NCI-H128 (cell line): ENCODE results near the gene LDLRAD1.
"Not testable (repeated sequence)": the region's sequence is repeated elsewhere in the genome, so short reads cannot be mapped to it uniquely, and the experiment has no call there.

Source experiments
- DNase-seq: peaks from one replicate; lab custom pipeline; 2025; ENCODE audit not compliant: unreplicated experiment; lab: John Stamatoyannopoulos, UW

The LDLRAD1 gene, protein sequence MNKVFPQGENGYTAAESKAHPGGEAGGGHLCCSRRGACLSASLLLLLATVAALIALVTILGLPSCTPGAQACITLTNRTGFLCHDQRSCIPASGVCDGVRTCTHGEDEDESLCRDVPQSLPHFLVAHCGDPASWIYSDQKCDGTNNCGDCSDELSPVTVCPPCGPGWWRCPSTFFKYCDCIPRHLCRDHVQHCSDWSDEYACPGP

DNA sequence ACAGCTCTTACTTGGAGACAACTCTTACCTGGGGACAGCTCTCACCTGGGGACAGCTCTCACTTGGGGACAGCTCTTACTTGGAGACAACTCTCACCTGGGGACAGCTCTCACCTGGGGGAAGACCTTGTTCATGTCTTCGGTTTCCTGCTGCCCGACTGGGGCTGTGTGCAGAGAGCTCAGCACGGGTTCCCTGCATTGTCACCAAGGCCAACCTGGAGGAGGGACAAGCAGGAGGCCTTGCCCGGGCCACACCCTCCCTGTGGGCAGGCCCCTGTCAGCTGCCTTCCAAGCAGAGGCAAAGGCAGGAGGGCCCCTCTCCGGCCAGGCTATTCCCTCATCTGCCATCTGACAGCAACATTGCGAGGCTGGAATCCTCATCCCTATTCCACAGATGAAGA is at the start of gene LDLRAD1:
Gene LDLRAD1, minus strand, starts transcription at position 208 of the 400 bp plus-strand sequence. Its CDS starts 74 bp downstream, at position 134.
- no peak for DNase-seq

DNA sequence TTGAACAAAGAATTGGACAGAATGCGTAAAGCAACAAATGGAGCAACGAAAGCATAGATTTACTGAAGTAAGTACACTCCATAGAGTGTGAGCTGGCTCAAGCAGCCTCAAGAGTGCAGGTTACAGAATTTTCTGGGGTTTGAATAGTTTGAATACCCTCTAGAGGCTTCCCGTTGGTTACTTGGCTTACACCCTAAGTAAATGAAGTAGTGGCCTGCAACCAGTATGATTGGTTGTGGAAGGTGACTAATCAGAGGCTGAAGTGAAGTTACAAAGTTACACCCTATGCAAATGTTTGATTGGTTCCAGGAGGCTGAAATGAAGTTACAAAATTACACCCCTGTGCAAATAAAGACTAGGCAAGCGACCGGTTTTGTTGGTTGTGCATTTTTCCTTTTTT is 46.3 kb upstream of the LDLRAD1 start:
- DNase-seq, result no peak

DNA sequence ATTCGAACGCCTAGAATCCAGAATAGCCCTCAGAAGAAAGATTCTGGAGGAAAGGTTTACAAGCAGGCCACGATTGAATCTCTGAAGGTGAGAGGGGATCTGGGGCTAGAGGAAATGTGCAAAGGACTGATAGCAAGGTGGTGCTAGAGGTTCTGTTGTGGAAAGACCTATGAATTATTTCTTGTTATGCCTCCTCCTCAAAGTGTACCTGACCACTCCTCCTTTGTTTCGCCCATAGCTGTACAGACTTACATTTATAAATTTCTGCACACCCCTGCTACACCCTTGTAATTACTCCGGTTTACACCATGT is 36.4 kb upstream of the LDLRAD1 start:
- no peak for DNase-seq

DNA sequence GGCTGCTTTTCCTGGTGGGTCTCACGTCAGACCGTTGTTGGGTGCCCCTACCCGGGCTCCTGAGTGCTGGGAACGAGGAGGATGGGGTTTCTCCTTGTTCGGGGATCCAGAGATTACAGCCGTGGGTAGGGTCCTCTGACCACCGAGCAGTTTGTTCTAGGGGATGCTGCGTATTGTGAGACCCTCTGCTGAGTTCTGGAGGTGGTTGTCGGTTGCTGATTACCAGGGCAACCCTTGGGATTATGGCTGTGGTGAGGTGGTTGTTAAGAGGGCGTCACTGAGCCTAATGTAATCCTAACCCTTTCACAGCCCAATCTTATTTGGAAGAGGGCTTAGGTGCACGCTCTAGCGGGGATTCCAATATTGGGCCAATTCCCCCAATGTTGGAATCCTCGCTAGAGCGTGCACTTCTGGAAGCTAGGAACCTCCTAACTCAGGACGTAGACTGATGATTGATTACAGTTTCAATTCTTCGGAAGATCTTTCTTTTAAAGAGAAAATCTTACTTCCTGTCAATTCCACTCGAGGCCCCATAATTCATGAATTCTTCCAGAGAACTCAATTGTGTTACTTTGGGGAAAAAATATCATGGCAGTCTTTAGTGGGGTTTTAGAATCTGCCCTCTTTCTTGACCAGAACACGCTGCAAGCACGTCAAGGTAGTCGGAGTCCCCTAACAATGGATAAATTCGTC is 35.9 kb upstream of the LDLRAD1 start:
- DNase-seq, result no peak

DNA sequence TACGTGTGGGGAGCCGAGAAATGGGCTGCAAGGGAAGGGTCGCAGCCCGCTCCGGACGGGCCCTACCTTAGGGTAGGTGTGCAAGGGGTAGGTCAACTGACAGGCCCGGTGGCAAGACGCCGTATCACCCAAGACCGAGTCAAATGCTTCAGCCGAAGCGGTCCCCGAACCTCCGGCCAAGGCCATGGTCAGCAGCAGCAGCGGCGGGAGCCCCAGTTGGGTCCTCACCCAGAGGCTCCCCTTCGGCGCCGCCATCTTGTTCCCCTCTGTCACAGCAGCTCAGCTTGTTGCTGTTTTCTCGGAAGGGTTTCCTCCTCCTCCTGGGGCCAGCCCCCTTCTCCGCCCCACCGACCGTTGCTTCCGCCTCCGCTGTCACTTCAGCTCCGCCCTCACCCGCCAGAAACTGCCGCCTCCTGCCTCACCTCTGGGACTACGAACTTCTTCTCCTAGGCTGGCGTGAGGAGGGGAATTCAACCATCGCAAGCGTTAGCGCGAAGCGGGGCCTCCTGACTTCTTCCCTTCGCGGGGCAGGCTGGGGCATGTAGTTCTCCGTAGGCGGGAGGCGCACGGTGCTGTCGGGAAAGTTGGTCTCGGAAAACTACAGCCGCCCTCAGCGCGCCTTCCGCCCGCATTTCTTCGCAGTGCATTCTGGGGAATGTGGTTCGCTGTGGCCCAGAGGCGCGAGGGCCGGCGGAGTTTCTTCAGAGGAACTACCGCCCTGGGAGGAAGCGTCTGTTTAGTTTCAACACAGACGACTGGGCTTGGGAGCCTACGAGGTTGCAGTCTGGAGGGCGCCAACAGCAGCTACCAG is 35.2 kb upstream of the LDLRAD1 start, which contains the start of the genes TCEANC2 and TMEM59:
Gene TCEANC2, plus strand, starts transcription at position 675 of the 811 bp plus-strand sequence. CDS start 815 bp downstream, outside the sequence.
Gene TMEM59, minus strand, starts transcription at position 271 of the 811 bp plus-strand sequence. Its CDS starts 16 bp downstream, at position 255.
- peak; percentile 98 for DNase-seq

DNA sequence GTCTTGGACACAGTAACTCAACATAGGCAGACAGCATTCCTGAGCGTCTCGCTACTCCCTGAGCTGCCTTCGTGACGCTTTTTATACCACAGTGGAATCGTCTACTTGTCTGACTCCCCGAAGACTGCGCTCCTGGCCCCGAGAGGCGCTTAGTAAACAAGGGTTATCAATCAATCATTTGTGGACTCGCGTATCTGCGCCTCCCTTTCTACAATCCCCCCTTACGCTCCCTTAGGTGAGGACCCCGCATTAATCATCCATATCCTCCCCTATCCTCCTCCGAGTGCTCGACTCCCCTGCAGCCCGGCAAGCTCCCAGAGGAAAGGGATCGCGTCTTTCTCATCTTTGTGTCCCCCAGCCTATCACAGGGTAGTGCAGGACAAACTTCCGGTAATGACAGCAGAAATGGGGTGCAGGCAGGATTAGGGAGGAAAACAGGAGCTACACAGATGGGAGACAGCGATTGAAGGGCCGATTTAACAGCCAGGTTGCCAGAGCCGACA is 34.5 kb upstream of the LDLRAD1 start:
- DNase-seq, result peak; percentile 31

DNA sequence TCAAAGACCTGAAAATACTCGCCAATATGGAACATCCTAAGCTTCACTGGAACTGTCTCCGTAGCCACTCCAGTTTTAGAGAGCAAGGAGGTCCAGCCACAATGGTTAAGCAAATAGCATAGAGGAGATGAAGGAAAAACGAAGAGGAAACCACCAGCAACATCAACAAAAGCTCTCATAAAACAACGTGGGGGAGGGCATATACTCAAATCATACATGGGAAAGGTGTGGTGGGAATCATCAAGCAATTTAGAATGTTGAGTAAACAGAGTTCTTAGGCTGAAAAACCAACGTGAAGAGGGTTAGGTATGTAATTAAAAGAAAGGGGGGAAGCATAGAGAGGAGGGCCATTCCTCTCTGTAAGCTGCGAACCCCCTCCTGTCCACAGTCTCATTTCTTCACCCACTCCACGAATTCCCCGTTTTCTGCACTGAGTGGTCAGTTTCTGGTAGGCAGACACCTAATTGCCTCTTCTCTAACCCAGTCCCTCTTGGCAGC is 34.0 kb upstream of the LDLRAD1 start:
- no peak for DNase-seq

DNA sequence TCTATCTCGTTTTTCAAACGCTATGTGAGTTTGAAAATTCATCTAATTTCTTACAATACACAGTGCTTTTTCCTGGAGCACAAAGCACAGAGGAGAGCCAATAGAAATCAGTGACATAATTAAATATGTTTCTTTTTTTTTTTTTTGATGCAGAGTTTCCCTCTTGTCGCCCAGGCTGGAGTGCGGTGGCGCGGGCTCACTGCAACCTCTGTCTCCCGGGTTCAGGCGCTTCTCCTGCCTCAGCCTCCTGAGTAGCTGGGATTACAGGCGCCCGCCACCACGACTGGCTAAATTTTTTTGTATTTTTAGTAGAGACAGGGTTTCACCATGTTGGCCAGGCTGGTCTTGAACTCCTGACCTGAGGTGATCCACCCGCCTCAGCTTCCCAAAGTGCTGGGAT is 32.4 kb upstream of the LDLRAD1 start:
- DNase-seq, result not testable (repeated sequence)

DNA sequence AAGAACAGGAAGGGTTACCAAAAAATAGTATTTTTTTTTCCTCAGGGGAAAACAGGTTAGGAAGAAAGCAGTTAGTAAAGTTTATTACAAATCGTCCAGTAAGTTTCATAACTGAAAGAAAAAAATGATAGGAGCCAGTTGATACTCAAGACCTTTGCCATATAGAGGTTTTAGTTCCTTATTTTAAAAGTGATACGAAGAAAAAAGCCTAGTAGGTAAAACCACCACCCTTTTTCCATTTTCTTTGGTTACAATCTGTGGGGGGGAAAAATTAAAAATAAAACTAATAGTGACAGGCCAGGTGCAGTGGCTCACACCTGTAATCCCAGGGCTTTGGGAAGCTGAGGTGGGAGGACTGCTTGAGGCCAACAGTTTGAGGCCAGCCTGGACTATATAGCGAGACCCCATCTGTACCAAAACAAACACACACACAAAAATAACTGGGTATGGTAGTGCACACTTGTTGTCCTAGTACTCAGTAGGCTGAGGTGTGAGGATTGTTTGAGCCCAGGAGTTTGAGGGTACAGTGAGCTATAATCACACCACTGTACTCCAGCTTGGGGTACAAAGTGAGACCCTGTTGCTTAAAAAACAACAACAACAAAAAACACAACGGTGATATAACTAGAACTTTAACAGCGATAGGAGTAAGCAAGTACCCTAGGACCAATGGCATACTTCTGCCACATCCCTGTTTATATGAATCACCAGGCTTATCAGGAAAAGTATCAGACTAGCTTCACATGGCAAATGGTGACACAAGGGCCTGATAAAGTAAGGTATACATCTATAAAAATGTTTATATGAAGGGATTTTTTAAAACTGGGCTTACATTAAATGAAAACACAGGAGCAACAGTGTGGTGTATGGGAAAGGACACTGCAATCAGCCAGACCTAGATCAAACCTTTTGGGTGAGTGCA is 29.7 kb upstream of the LDLRAD1 start:
- DNase-seq, result no peak

DNA sequence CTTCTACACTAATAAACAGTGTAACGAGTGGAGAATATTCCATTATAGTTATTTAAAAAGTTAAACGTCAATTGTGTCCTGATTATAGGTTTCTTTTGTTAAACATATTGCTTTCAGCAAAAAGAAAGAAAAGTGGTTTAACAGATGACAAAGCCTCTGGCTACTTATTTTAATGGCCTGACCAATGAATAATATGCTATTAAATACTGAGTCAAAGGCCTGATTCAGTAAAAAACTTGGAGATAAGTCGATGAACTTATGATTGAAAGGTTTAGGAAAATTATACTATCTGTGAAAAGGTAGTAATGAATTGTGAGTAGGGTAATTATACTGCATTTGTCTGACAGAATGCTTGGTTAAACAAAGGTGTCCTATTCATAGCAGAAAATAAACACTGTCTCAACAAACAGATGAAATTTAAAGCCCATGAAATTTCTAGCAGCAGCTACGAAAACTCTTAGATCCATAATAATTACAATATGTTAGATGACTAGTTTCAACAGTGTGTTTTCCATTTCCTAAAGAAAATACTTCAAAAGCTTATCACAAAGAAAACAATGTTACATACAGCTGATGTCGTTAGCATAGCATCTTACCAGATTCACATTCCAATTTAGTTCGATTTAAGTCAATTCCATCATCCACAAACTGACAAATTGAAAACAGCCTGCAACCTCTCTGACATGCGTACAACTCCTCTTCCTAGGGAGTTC is 28.8 kb upstream of the LDLRAD1 start:
- DNase-seq, result no peak

DNA sequence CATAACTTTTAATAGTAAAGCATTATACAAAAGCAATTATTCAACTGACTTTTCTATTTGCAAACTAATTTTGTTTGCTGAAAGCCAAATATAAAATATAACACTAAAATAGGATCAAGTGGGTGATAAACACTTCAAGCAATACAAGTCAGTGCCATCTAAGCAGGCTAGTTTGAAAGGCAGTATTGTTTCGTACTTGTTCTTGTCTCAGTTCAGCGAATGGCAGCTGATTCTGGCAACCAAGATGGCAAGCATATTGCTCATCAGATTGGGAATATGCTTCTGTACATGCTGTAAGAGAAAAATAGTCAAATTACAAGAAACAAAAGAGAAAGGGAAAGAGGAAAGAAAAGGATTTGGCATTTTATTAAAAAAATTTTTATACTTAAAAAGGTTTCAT is 27.5 kb upstream of the LDLRAD1 start:
- DNase-seq, result no peak

DNA sequence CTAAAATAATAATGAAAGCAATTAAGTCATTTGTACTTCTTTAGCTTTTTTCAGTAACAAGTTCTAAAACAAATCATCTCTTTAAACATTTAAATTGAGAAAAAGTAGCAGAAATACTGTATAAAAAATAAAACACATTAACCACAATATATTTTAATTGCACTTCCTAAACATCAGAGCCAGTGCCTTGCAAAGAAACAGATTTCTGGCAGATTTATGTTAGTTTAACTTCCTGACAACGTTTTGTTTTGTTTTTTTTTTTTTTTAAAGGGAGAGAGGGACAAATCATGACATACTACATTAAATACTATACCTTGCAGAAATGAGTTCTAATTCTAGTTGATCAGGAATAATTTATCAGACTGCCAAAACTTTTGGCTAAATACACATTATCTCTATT is 23.8 kb upstream of the LDLRAD1 start:
- no peak for DNase-seq

DNA sequence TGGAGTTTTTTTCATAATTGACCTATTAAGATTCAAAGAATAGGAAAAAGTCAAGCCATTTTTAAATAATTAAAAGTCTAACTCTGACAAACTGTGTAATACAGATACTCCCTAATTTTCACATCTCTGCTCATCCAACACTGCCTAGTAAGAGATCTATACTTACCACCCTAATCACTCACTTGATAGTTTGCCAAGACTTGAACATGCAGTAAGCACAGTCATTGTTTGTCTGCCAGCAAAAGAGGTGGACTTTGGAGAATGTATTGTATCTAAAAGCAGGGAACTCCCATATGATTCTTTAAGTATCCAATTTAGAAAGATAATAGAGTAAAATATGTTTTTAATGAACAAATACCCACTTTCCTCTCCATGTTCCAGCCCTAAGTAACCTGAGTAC is 19.5 kb upstream of the LDLRAD1 start:
- DNase-seq, result no peak

DNA sequence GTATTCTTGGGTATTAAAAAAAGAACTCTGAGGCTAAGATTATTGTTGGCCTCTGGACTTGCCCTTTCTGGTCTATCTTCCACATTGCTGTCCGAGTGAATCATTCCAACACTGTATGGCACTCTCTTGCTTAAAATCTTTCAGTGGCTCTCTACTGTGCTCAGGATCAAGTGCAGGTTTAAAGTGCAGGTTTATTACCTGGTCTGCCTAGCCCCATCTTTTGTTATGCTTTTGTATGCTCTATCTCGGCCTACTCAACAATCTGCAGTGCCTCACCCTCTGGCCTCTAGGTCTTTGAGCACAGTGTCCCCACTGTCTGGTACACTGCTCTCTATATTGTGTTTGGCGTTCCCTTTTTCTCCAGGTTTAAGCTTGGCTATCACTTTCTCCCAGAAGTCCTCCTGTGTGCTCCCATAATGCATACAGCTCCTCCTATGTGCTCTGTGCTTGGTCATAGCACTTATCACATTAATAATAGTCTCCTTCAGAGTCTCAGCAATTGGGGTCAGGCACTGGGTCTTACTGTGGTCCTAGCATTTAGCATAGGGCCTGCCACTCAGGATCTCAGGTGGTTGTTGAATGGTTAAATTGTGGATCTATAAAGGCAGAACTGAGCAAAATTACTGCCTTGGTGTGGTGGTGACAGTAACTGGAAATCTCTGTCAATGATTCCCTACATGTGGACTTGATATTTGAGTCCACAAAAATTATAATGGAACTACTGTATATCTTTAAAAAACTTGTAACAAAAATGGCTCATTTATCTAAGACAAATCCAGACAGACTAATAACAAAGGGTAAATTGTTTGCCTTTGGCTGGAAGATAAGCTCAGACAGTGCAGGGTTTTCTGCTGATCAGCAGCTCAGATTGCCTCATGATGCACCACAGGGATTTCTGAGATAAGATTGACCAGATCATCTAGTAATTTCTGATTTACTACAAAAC is 10.6 kb upstream of the LDLRAD1 start:
- DNase-seq, result no peak

DNA sequence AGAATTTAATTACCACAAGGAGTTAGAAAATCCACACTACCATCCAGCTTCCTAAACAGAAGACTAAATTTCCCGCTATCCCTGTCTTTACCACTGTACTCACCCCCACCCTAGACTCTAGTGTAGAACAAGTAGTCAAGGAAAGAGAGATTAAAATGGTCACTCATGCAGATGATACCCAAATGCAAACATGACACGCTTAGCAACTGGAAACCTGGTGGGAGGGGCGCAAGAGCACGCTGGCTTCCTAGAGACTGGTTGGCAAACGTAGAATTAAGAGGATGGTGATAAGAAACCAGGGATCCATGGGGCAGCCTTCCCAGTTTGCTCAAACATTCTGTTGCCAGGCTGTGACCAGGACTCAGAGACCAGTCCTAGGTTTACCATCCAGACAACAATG is 9.9 kb upstream of the LDLRAD1 start:
- no peak for DNase-seq

DNA sequence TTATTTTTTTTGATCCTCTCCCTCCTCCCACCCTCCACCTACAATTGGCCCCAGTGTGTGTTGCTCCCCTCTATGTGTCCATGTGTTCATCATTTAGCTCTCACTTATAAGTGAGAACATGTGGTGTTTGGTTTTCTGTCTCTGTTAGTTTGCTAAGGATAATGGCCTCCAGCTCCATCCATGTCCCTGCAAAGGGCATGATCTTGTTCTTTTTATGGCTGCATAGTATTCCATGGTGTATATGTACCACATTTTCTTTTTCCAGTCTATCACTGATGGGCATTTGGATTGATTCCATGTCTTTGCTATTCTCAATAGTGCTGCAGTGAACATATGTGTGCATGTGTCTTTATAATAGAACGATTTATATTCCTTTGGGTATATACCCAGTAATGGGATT is 6.8 kb upstream of the LDLRAD1 start:
- not testable (repeated sequence) for DNase-seq

DNA sequence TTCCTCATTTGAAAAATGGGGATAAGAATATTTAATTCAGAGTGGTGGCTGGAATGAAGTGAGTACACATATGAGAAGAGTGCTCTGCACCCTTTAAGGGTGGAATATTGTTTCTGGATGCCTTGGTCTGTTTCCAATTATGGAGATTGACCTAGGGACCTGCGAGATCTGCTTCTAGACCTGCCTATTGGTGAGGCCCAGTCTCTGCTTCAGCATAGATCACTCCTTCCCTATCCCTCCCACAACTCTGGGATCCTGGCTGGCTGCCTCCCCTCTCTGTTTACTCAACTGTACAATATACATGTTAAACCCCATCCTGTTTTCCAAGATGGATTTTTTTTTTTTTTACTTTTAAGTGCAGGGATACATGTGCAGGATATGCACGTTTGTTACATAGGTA is 6.4 kb upstream of the LDLRAD1 start:
- no peak for DNase-seq

DNA sequence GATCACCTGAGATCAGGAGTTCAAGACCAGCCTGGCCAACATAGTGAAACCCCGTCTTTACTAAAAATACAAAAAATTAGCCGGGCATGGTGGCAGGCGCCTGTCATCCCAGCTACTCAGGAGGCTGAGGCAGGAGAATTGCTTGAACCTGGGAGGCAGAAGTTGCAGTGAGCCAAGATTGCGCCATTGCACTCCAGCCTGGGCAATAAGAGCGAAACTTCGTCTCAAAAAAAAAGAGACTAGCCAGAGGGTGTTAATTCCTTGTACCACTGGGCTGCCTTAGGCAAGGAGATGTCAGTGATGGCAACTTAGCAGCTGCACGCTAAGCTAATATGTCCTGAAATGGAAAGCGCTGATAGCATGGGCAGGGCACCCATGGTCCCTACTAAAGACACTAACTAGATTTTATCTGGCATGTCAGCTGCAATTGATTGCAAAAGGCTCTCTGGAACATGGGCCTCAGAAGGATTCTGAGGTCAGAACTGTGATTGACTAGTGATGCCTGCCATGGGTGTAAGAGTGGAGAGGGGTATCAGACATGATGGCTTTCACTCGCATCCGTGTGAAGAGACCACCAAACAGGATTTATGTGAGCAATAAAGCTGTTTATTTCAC is 1.7 kb upstream of the LDLRAD1 start:
- not testable (repeated sequence) for DNase-seq
